HG02885 (cell line): ENCODE results near the gene NRP1.
"Not testable (repeated sequence)": the region's sequence is repeated elsewhere in the genome, so short reads cannot be mapped to it uniquely, and the experiment has no call there.

Experiments used
- ATAC-seq: cut with Tn5 transposase; IDR thresholded peaks from one replicate; pipeline ENCODE4 v1.9.1; 2021; ENCODE audit warnings: mild to moderate bottlenecking; ENCODE audit not compliant: unreplicated experiment, poor library complexity

Gene NRP1

GRCh38 chr10:33223326-33224000 lies 111.0 kb downstream of the NRP1 start:
- no peak for ATAC-seq

- ATAC-seq, result not testable (repeated sequence)
Observed at GRCh38 chr10:33222304-33222703, 112.2 kb downstream of the NRP1 start.

GRCh38 chr10:33217854-33218253 lies 116.6 kb downstream of the NRP1 start:
- ATAC-seq, result no peak

GRCh38 chr10:33216661-33217427 lies 117.6 kb downstream of the NRP1 start:
- ATAC-seq, result no peak

- no peak for ATAC-seq
Observed at GRCh38 chr10:33215635-33216034, 118.8 kb downstream of the NRP1 start.

GRCh38 chr10:33215154-33215553 lies 119.3 kb downstream of the NRP1 start:
- ATAC-seq, result no peak

GRCh38 chr10:33214174-33214573 lies 120.3 kb downstream of the NRP1 start:
- ATAC-seq, result no peak

- ATAC-seq, result no peak
Observed at GRCh38 chr10:33212061-33212748, 122.3 kb downstream of the NRP1 start.

GRCh38 chr10:33211106-33211878 lies 123.2 kb downstream of the NRP1 start:
- ATAC-seq, result no peak

GRCh38 chr10:33209802-33210201 lies 124.7 kb downstream of the NRP1 start:
- no peak for ATAC-seq

GRCh38 chr10:33208166-33208565 lies 126.3 kb downstream of the NRP1 start:
- ATAC-seq, result no peak

- no peak for ATAC-seq
Observed at GRCh38 chr10:33204031-33204430, 130.4 kb downstream of the NRP1 start.

- ATAC-seq, result no peak
Observed at GRCh38 chr10:33201971-33202370, 132.5 kb downstream of the NRP1 start.

GRCh38 chr10:33201056-33201780 lies 133.2 kb downstream of the NRP1 start:
- ATAC-seq, result no peak

- ATAC-seq, result no peak
Observed at GRCh38 chr10:33199731-33200232, 134.7 kb downstream of the NRP1 start.

- ATAC-seq, result no peak
Observed at GRCh38 chr10:33198610-33199009, 135.9 kb downstream of the NRP1 start.

- no peak for ATAC-seq
Observed at GRCh38 chr10:33196710-33197491, 137.6 kb downstream of the NRP1 start.

- no peak for ATAC-seq
Observed at GRCh38 chr10:33196377-33196706, 138.1 kb downstream of the NRP1 start.
